OCI-LY3 (cell line): Measurements from ENCODE around the gene GSG1L.

Experiments used
- EZH2phosphoT487 ChIP-seq: fragments of 200-600 bp; shearing (Covaris generic); IDR thresholded peaks from 2 replicates; pipeline ENCODE4 v1.6.1; 2018; ENCODE audit warnings: antibody characterized with exemption, mixed run types, low read depth
- TF ChIP-seq, protein P1 (sequence below): fragments of 200-600, 300-600 bp; sonication (generic); IDR thresholded peaks from 2 replicates; pipeline ENCODE4 v1.5.1; 2014; ENCODE audit warnings: antibody characterized with exemption, low read length, low read depth

DNA sequence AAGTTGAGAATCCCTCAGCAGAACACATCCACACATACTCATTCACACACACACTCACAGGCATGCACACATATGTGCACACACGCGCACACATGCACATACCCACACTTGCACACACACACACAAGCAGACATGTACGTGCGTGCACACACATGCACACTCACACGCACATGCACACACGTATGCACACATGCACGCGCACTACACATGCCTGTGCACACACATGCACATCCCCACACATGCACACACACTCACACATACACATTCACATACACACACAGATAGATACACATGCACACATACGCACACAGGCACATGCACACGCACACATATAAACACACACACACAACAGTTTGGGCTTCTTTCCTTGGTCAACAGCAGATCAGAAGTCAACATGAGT is 24.0 kb downstream of the GSG1L start:
- TF ChIP-seq EZH2phosphoT487 = no peak
- TF ChIP-seq, protein P1, sequence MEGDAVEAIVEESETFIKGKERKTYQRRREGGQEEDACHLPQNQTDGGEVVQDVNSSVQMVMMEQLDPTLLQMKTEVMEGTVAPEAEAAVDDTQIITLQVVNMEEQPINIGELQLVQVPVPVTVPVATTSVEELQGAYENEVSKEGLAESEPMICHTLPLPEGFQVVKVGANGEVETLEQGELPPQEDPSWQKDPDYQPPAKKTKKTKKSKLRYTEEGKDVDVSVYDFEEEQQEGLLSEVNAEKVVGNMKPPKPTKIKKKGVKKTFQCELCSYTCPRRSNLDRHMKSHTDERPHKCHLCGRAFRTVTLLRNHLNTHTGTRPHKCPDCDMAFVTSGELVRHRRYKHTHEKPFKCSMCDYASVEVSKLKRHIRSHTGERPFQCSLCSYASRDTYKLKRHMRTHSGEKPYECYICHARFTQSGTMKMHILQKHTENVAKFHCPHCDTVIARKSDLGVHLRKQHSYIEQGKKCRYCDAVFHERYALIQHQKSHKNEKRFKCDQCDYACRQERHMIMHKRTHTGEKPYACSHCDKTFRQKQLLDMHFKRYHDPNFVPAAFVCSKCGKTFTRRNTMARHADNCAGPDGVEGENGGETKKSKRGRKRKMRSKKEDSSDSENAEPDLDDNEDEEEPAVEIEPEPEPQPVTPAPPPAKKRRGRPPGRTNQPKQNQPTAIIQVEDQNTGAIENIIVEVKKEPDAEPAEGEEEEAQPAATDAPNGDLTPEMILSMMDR = no peak
